NCI-H187 treated with DMSO at 0.1 percent for 48 hours (cell line): ENCODE data around the gene TSC22D3.
"Not testable (repeated sequence)": the region's sequence is repeated elsewhere in the genome, so short reads cannot be mapped to it uniquely, and the experiment has no call there.

Source experiments
- DNase-seq: peaks from one replicate; lab custom pipeline; 2025; lab: John Stamatoyannopoulos, UW

TSC22D3 gene

GRCh38 chrX:107712231-107713202 is 63.1 kb downstream of the TSC22D3 start:
- no peak for DNase-seq

GRCh38 chrX:107711521-107712181 is 63.9 kb downstream of the TSC22D3 start:
- DNase-seq, result no peak

GRCh38 chrX:107710617-107711391 is 64.8 kb downstream of the TSC22D3 start:
- no peak for DNase-seq

GRCh38 chrX:107709266-107709806 is 66.3 kb downstream of the TSC22D3 start:
- no peak for DNase-seq

GRCh38 chrX:107708762-107709161 is 66.8 kb downstream of the TSC22D3 start:
- DNase-seq, result no peak

- no peak for DNase-seq
These were observed 67.7 kb downstream of the TSC22D3 start for GRCh38 chrX:107707866-107708265.

- DNase-seq, result no peak
These were observed 69.3 kb downstream of the TSC22D3 start for GRCh38 chrX:107706309-107706708.

- no peak for DNase-seq
These were observed 71.0 kb downstream of the TSC22D3 start for GRCh38 chrX:107704587-107704986.

- no peak for DNase-seq
These were observed 71.4 kb downstream of the TSC22D3 start for GRCh38 chrX:107704181-107704580.

- no peak for DNase-seq
These were observed 74.0 kb downstream of the TSC22D3 start for GRCh38 chrX:107701493-107702121.

- no peak for DNase-seq
These were observed 74.8 kb downstream of the TSC22D3 start for GRCh38 chrX:107700790-107701189.

- no peak for DNase-seq
These were observed 75.2 kb downstream of the TSC22D3 start for GRCh38 chrX:107700317-107700774.

GRCh38 chrX:107699616-107700015 is 76.0 kb downstream of the TSC22D3 start:
- no peak for DNase-seq

- DNase-seq, result no peak
These were observed 84.6 kb downstream of the TSC22D3 start for GRCh38 chrX:107691024-107691448.

- DNase-seq, result no peak
These were observed 88.1 kb downstream of the TSC22D3 start for GRCh38 chrX:107687445-107687844.

- no peak for DNase-seq
These were observed 88.8 kb downstream of the TSC22D3 start for GRCh38 chrX:107686792-107687191.

- DNase-seq, result no peak
These were observed 89.6 kb downstream of the TSC22D3 start for GRCh38 chrX:107686026-107686425.

GRCh38 chrX:107685586-107685985 is 90.0 kb downstream of the TSC22D3 start:
- not testable (repeated sequence) for DNase-seq

- no peak for DNase-seq
These were observed 90.6 kb downstream of the TSC22D3 start for GRCh38 chrX:107684956-107685385.

- DNase-seq, result no peak
These were observed 91.7 kb downstream of the TSC22D3 start for GRCh38 chrX:107683931-107684330.

- no peak for DNase-seq
These were observed 92.3 kb downstream of the TSC22D3 start for GRCh38 chrX:107683124-107683895.
